PC-9 (cell line): Measurements from ENCODE around the gene JUNB. TPM values are rescaled to one million over a fixed set of nuclear protein-coding genes. Genes with fewer than 3 reads are reported as not detected.

ENCODE experiments used
- BruUV-seq: library from RNA; stranded (reverse); fragments of 400-500 nt; replicated peaks from 2 replicates; lab custom pipeline; 2021; lab: Mats Ljungman, UMichigan
- CTCF ChIA-PET: fragments of 300-600 bp; sonication (Branson Sonifier 250); formaldehyde crosslinking; loops from one replicate; lab custom pipeline; 2022; ENCODE audit warnings: antibody characterized with exemption; lab: Charles Lee
- POLR2A ChIA-PET: fragments of 300-600 bp; sonication (Branson Sonifier 250); formaldehyde crosslinking; loops from one replicate; lab custom pipeline; 2022; ENCODE audit warnings: antibody characterized with exemption; ENCODE audit not compliant: unreplicated experiment; lab: Charles Lee
- DNase-seq, 2 experiments: peaks; one replicate each; pipeline versions ENCODE4 v3.0.0 to v3.0.0-alpha.2; 2015 to 2022; ENCODE audit warnings: mixed read lengths in 1 of 2
- H2AFZ ChIP-seq: fragments of 200-600 bp; sonication (generic); 2 replicates; pipeline ENCODE4 v1.8.1; 2017; ENCODE audit warnings: antibody characterized with exemption
- H3F3A ChIP-seq: fragments of 200-600 bp; sonication (generic); 2 replicates; pipeline ENCODE4 v1.8.1; 2017; ENCODE audit warnings: antibody characterized with exemption, mild to moderate bottlenecking, low read depth; ENCODE audit not compliant: insufficient read depth
- H3K27ac ChIP-seq: fragments of 200-600 bp; sonication (generic); 2 replicates; pipeline ENCODE4 v1.6.1; 2016; ENCODE audit warnings: mixed run types
- H3K27me3 ChIP-seq: fragments of 200-600 bp; sonication (generic); 2 replicates; pipeline ENCODE4 v1.6.1; 2016; ENCODE audit warnings: low read depth, mixed run types; ENCODE audit not compliant: insufficient read depth
- H3K36me3 ChIP-seq: fragments of 200-600 bp; sonication (generic); 2 replicates; pipeline ENCODE4 v1.6.1; 2016; ENCODE audit warnings: low read depth, mixed run types
- H3K4me1 ChIP-seq: fragments of 200-600 bp; sonication (generic); replicated peaks from 2 replicates; pipeline ENCODE4 v1.6.1; 2016; ENCODE audit warnings: mixed run types; ENCODE audit not compliant: insufficient read depth
- H3K4me2 ChIP-seq: fragments of 200-600 bp; sonication (generic); 2 replicates; pipeline ENCODE4 v1.6.1; 2017; ENCODE audit warnings: mixed run types
- H3K4me3 ChIP-seq: fragments of 200-600 bp; sonication (generic); 2 replicates; pipeline ENCODE4 v1.6.1; 2016; ENCODE audit warnings: mixed run types
- H3K79me2 ChIP-seq: fragments of 200-600 bp; sonication (generic); 2 replicates; pipeline ENCODE4 v1.6.1; 2017; ENCODE audit warnings: low read depth, mixed run types
- H3K9me2 ChIP-seq: fragments of 200-600 bp; sonication (generic); 2 replicates; pipeline ENCODE4 v1.8.1; 2017; ENCODE audit warnings: mild to moderate bottlenecking; ENCODE audit not compliant: insufficient read depth
- H3K9me3 ChIP-seq: fragments of 200-600 bp; sonication (generic); 2 replicates; pipeline ENCODE4 v1.8.1; 2016; ENCODE audit warnings: low read depth; ENCODE audit not compliant: insufficient read depth
- H4K20me1 ChIP-seq: fragments of 200-600 bp; sonication (generic); 2 replicates; pipeline ENCODE4 v1.8.1; 2017; ENCODE audit not compliant: insufficient read depth
- EZH2 ChIP-seq: fragments of 200-600 bp; sonication (generic); IDR thresholded peaks from 2 replicates; pipeline ENCODE4 v1.8.0; 2017; ENCODE audit warnings: antibody characterized with exemption, low read depth
- intact Hi-C: fragments of 100-400 bp; cut with micrococcal nuclease; formaldehyde crosslinking; loops from one replicate; pipeline ENCODE4 v1.10.0; 2022; ENCODE audit not compliant: unreplicated experiment
- total RNA-seq: library from RNA; stranded (reverse); gene quantifications from 2 replicates; pipeline ENCODE4 v1.2.3, GENCODE V29; 2021
- TF ChIP-seq, protein P1 (sequence below): fragments of 200-600 bp; sonication (generic); conservative IDR thresholded peaks from 2 replicates; pipeline ENCODE4 v1.6.1; 2017; ENCODE audit warnings: mixed run types, antibody characterized with exemption, mild to moderate bottlenecking, moderate library complexity

JUNB gene
- total RNA-seq, 1 experiment from 2014 or later: 70.7 TPM

DNA sequence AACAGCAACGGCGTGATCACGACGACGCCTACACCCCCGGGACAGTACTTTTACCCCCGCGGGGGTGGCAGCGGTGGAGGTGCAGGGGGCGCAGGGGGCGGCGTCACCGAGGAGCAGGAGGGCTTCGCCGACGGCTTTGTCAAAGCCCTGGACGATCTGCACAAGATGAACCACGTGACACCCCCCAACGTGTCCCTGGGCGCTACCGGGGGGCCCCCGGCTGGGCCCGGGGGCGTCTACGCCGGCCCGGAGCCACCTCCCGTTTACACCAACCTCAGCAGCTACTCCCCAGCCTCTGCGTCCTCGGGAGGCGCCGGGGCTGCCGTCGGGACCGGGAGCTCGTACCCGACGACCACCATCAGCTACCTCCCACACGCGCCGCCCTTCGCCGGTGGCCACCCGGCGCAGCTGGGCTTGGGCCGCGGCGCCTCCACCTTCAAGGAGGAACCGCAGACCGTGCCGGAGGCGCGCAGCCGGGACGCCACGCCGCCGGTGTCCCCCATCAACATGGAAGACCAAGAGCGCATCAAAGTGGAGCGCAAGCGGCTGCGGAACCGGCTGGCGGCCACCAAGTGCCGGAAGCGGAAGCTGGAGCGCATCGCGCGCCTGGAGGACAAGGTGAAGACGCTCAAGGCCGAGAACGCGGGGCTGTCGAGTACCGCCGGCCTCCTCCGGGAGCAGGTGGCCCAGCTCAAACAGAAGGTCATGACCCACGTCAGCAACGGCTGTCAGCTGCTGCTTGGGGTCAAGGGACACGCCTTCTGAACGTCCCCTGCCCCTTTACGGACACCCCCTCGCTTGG, 966 bp downstream of the JUNB start:
- BruUV-seq: TSS peak; percentile 66
- Histone ChIP-seq H3K27me3 (no peaks in the 10 kb centered on the region), H3K4me2 (peak overlapping the region; percentile 91), H4K20me1 (peaks cover 18% of the 10 kb centered on the region), H3K79me2 (peaks cover 46% of the 10 kb centered on the region), H3K4me1 (peaks cover 53% of the 10 kb centered on the region), H3F3A (peaks cover 76% of the 10 kb centered on the region), H2AFZ (no peak overlapping the region), H3K9me3 (no peaks in the 10 kb centered on the region), H3K9me2 (no peaks in the 10 kb centered on the region), H3K27ac (peak overlapping the region; percentile 78), H3K4me3 (peak overlapping the region; percentile 73), H3K36me3 (no peaks in the 10 kb centered on the region; the same call in 1 of the 2 replicates)
- ChIA-PET POLR2A (interaction anchor here (0.7 to 3.8 kb wide), 6 partner anchors 9 to 181 kb away, joined by 4 to 59 read pairs (median 6); no protein-coding TSS in a partner anchor), CTCF (interaction anchor here (0.6 to 2.2 kb wide), 4 partner anchors 9 to 112 kb away, joined by 3 to 11 read pairs (median 8); no protein-coding TSS in a partner anchor)
- no peak for TF ChIP-seq EZH2
- TF ChIP-seq, protein P1, sequence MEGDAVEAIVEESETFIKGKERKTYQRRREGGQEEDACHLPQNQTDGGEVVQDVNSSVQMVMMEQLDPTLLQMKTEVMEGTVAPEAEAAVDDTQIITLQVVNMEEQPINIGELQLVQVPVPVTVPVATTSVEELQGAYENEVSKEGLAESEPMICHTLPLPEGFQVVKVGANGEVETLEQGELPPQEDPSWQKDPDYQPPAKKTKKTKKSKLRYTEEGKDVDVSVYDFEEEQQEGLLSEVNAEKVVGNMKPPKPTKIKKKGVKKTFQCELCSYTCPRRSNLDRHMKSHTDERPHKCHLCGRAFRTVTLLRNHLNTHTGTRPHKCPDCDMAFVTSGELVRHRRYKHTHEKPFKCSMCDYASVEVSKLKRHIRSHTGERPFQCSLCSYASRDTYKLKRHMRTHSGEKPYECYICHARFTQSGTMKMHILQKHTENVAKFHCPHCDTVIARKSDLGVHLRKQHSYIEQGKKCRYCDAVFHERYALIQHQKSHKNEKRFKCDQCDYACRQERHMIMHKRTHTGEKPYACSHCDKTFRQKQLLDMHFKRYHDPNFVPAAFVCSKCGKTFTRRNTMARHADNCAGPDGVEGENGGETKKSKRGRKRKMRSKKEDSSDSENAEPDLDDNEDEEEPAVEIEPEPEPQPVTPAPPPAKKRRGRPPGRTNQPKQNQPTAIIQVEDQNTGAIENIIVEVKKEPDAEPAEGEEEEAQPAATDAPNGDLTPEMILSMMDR: no peak
- DNase-seq: peak; percentile 49 to 52
- intact Hi-C loops: no loop called here

DNA sequence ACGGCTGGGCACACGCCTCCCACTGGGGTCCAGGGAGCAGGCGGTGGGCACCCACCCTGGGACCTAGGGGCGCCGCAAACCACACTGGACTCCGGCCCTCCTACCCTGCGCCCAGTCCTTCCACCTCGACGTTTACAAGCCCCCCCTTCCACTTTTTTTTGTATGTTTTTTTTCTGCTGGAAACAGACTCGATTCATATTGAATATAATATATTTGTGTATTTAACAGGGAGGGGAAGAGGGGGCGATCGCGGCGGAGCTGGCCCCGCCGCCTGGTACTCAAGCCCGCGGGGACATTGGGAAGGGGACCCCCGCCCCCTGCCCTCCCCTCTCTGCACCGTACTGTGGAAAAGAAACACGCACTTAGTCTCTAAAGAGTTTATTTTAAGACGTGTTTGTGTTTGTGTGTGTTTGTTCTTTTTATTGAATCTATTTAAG, 1.6 kb downstream of the JUNB start:
- Histone ChIP-seq H2AFZ (no peak overlapping the region), H3K36me3 (no peaks in the 10 kb centered on the region; the same call in 1 of the 2 replicates), H3F3A (peaks cover 76% of the 10 kb centered on the region), H3K27me3 (no peaks in the 10 kb centered on the region), H4K20me1 (peaks cover 18% of the 10 kb centered on the region), H3K27ac (peak overlapping the region; percentile 78), H3K9me3 (no peaks in the 10 kb centered on the region), H3K4me3 (peak overlapping the region; percentile 73), H3K4me2 (peak overlapping the region; percentile 91), H3K79me2 (peaks cover 40% of the 10 kb centered on the region), H3K9me2 (no peaks in the 10 kb centered on the region), H3K4me1 (peaks cover 47% of the 10 kb centered on the region)
- no peak for DNase-seq
- no peak for TF ChIP-seq EZH2
- TF ChIP-seq, protein P1: no peak
- ChIA-PET CTCF (interaction anchor here (0.6 to 2.2 kb wide), 5 partner anchors 11 to 113 kb away, joined by 4 to 11 read pairs (median 7); no protein-coding TSS in a partner anchor), POLR2A (interaction anchor here (0.6 to 3.8 kb wide), 7 partner anchors 11 to 399 kb away, joined by 3 to 59 read pairs (median 6); no protein-coding TSS in a partner anchor)
- intact Hi-C loops: no loop called here
- no TSS peak for BruUV-seq
